Measurements from ENCODE around the gene ORC4.

DNA sequence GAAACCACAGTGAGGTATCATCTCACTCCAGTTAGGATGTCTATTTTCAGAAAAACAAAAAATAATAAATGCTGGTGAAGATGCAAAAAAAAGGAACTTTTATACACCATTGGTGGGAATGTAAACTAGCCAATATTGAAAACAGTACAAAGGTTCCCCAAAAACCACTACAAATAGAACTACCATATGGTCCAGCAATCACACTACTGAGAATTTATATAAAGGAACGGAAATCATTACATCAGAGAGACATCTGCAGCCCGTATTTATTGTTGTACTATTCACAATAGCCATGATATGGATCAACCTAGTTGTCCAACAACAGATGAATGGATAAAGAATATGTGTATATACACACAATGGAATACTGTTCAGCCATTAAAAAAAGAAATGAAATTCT is 52.0 kb downstream of the ORC4 start:
- TF ChIP-seq ELF4 (IDR thresholded peaks at IDR 0.05) (no peak), SP1 (IDR thresholded peaks at IDR 0.05) (no peak), ARNT (IDR thresholded peaks at IDR 0.05) (no peak), FOXM1 (IDR thresholded peaks at IDR 0.05; ENCODE audit: borderline replicate concordance) (no peak), SUZ12 (IDR thresholded peaks at IDR 0.05) (no peak), TARDBP (IDR thresholded peaks at IDR 0.05) (no peak)
